ENCODE data around the gene UBE2E1. TPM values are rescaled to one million over a fixed set of nuclear protein-coding genes. Genes with fewer than 3 reads are reported as not detected.

The UBE2E1 gene
- polyA plus RNA-seq, 1 experiment, result 134 TPM

DNA sequence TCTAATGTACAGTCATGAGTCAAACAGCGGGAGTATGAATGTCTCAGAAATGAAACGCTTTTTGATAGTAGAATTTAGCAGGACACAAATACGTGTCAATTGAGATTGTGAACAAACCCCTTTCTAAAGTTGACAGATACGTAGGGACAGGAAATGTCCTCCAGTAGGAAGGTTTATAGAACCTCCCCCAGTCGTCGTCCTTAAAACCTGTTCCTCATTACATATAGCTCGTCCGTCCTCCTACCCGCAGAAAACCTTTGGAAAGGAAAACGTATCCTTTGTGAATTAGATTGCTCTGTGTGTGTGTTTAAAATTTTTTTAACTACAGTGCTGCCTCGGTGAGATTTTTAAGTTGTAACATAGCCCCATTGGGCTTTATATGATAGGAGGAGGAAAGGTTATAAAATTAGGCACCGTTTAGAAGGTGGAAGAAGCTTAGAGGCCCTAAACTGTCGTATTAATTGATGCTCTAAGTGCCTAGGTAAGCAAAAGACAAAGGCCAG, 4.1 kb downstream of the UBE2E1 start:
- ChIA-PET CTCF (no interaction called here), POLR2A (interaction anchor here (1.6 kb wide), 1 partner anchor 107 kb away, joined by 5 read pairs; the partner anchor contains the start of genes NKIRAS1 and RPL15)
- no peak for DNase-seq (ENCODE audit: low read depth, low spot score)
- no peak overlapping the region for H3K27ac ChIP-seq (ENCODE audit: low read depth, low read length)
- no peak for TF ChIP-seq CTCF (IDR thresholded peaks at IDR 0.05; ENCODE audit: low read depth, low read length)
- H3K4me3 ChIP-seq (ENCODE audit: low read depth, low read length), result peak overlapping the region; percentile 64
- H3K27me3 ChIP-seq (ENCODE audit: control insufficient read depth, insufficient read depth, low read length), result no peaks in the 10 kb centered on the region
- H3K9me3 ChIP-seq (ENCODE audit: control insufficient read depth, insufficient read depth, low read length), result no peaks in the 10 kb centered on the region

DNA sequence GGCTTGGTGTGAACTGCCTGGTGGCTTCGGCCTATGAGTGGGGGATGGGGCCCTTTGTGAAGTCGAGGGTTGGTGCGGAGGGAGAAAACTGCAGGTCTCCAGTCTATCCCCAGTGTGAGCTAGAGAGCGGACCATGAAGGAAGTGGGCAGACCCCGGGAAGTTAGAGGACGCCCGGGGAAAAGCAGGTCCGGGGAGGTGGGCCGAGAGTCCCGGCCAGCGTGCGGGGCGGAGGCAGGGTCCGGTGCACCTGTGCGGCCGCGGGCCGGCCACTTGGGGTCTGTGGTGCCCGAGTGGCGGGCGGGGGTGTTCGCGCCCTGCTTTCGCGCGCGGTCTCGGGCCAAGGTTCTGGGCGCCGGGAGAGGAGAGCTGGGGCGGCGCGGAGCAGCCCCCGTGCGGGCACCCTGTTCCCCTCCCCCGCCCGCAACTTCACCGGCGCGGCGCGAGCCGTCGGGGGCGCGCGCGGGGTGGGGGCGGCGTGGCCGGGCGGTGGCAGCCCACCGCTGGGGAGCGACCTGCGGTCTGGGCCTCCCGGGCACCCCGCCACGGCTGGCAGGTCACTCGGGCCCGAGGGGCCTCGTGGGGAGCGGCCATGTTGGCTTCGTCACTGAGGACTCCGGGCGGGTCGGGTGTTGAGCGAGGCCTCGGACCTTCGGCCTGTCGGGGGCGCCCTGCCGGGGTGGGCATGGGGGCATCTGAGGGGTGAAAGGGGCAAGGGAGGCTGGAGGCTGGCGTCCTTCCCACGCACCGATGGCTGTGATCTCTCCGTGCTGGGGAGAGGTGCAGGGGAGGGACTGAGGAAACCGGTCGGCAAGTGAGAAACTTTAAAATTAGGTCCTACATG, 4.8 kb downstream of the UBE2E1 start:
- POLR2A ChIA-PET, result interaction anchor here (1.6 kb wide), 1 partner anchor 106 kb away, joined by 5 read pairs; the partner anchor contains the start of genes NKIRAS1 and RPL15
- H3K27ac ChIP-seq (ENCODE audit: low read depth, low read length), result peak overlapping the region; percentile 13
- CTCF ChIA-PET, result no interaction called here
- TF ChIP-seq CTCF (IDR thresholded peaks at IDR 0.05; ENCODE audit: low read depth, low read length), result peak; percentile 16; the same call in 1 of the 2 replicates
- H3K9me3 ChIP-seq (ENCODE audit: control insufficient read depth, insufficient read depth, low read length), result no peaks in the 10 kb centered on the region
- no peak for DNase-seq (ENCODE audit: low read depth, low spot score)
- H3K27me3 ChIP-seq (ENCODE audit: control insufficient read depth, insufficient read depth, low read length), result no peaks in the 10 kb centered on the region
- peak overlapping the region; percentile 64 for H3K4me3 ChIP-seq (ENCODE audit: low read depth, low read length)

- H3K27ac ChIP-seq (ENCODE audit: low read depth, low read length), result no peak overlapping the region
- ChIA-PET POLR2A (interaction anchor here (1.6 kb wide), 1 partner anchor 106 kb away, joined by 5 read pairs; the partner anchor contains the start of genes NKIRAS1 and RPL15), CTCF (no interaction called here)
- no peak for TF ChIP-seq CTCF (IDR thresholded peaks at IDR 0.05; ENCODE audit: low read depth, low read length)
- H3K4me3 ChIP-seq (ENCODE audit: low read depth, low read length), result peak overlapping the region; percentile 64
- H3K9me3 ChIP-seq (ENCODE audit: control insufficient read depth, insufficient read depth, low read length), result no peaks in the 10 kb centered on the region
- no peaks in the 10 kb centered on the region for H3K27me3 ChIP-seq (ENCODE audit: control insufficient read depth, insufficient read depth, low read length)
- no peak for DNase-seq (ENCODE audit: low read depth, low spot score)
These were observed 5.4 kb downstream of the UBE2E1 start for GRCh38 chr3:23811185-23811527.

DNA sequence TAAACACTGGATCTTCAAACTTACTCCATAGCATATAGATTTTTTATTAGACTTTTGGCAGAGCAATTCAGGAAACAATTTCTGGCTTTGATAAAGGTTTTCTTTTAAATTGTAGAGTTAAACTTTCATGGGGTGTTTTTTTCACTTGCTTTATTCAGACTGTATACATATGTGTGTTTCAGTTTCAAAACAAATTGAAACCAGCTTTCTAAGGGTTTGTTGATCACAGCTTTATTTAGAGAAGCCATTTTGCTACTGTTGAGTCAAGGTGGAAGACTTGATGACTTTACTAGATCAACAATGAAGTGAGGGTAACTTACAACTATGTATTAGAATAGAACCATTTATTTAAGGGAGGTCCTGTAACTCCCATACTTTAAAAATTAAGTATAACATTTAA, 6.2 kb downstream of the UBE2E1 start:
- TF ChIP-seq CTCF (IDR thresholded peaks at IDR 0.05; ENCODE audit: low read depth, low read length), result no peak
- DNase-seq (ENCODE audit: low read depth, low spot score), result no peak
- ChIA-PET CTCF (interaction anchor here (0.9 kb wide), 1 partner anchor 125 kb away, joined by 3 read pairs; no protein-coding TSS in a partner anchor), POLR2A (no interaction called here)
- no peaks in the 10 kb centered on the region for H3K27me3 ChIP-seq (ENCODE audit: control insufficient read depth, insufficient read depth, low read length)
- no peak overlapping the region for H3K27ac ChIP-seq (ENCODE audit: low read depth, low read length)
- H3K9me3 ChIP-seq (ENCODE audit: control insufficient read depth, insufficient read depth, low read length), result no peaks in the 10 kb centered on the region
- H3K4me3 ChIP-seq (ENCODE audit: low read depth, low read length), result no peak overlapping the region

DNA sequence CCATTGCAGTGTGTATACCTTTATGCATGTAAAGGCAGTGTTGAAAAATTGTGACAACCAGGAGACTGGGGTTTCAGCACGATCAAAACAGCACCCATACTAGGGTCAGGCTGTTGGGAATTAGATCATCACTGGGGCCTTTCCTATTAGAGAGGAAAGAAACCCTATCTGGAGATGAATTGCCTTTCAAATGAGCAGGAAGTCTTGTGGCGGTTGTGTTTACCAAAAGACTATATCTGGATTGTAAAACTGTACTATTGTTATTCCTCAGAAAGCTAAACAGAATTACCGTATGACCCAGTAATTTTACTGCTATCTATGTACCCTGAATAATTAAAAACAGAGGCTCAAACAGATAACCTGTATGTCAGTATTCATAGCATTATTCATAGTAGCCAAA, 10.1 kb downstream of the UBE2E1 start:
- POLR2A ChIA-PET, result no interaction called here
- TF ChIP-seq CTCF (IDR thresholded peaks at IDR 0.05; ENCODE audit: low read depth, low read length), result no peak
- CTCF ChIA-PET, result no interaction called here

More for the DNA sequence above, 10.1 kb downstream of the UBE2E1 start:
- Histone ChIP-seq H3K9me3 (ENCODE audit: control insufficient read depth, insufficient read depth, low read length) (no peaks in the 10 kb centered on the region), H3K4me3 (ENCODE audit: low read depth, low read length) (no peak overlapping the region), H3K27me3 (ENCODE audit: control insufficient read depth, insufficient read depth, low read length) (no peaks in the 10 kb centered on the region), H3K27ac (ENCODE audit: low read depth, low read length) (no peak overlapping the region)
- no peak for DNase-seq (ENCODE audit: low read depth, low spot score)

All from AG04450 (cell line).